SK-N-SH treated with all-trans-retinoic acid at 6 μM for 48 hours (cell line): ENCODE results near the gene VPS26B.

ENCODE experiments used
- ARNTL ChIP-seq: fragments of 450-650 bp; formaldehyde crosslinking; IDR thresholded peaks from 2 replicates; pipeline ENCODE4 v1.5.0; 2020; ENCODE audit warnings: low read depth, mild to moderate bottlenecking, moderate library complexity, borderline replicate concordance
- ZFP30 ChIP-seq: fragments of 450-650 bp; formaldehyde crosslinking; IDR thresholded peaks from 2 replicates; pipeline ENCODE4 v1.5.0; 2022; ENCODE audit warnings: mild to moderate bottlenecking, moderate library complexity

GRCh38 chr11:134272381-134273316 is 48.2 kb downstream of the VPS26B start:
- no peak for TF ChIP-seq ARNTL (CRISPR knock-in tag)
- no peak for TF ChIP-seq ZFP30 (CRISPR knock-in tag)
